Colonic mucosa (tissue), 4 donors: Measurements from ENCODE around the gene SLC20A1. TPM values are rescaled to one million over a fixed set of nuclear protein-coding genes. Genes with fewer than 3 reads are reported as not detected.
A peak's percentile ranks its signal among the peaks of the same experiment; 100 is the strongest.

ENCODE experiments used
- DNase-seq: peaks from one replicate; pipeline ENCODE4 v3.0.0-alpha.2; 2020
- H3K27ac ChIP-seq: fragments of 200-600 bp; one replicate; pipeline ENCODE4 v1.8.0; 2021
- H3K27me3 ChIP-seq: fragments of 200-600 bp; one replicate; pipeline ENCODE4 v1.8.0; 2021
- H3K36me3 ChIP-seq: fragments of 200-600 bp; one replicate; pipeline ENCODE4 v1.8.0; 2021
- H3K4me1 ChIP-seq: fragments of 200-600 bp; one replicate; pipeline ENCODE4 v1.8.0; 2021; ENCODE audit warnings: mild to moderate bottlenecking
- H3K4me3 ChIP-seq: fragments of 200-600 bp; one replicate; pipeline ENCODE4 v1.8.0; 2021
- H3K9ac ChIP-seq, 2 donors: one replicate each; pipeline ENCODE4 v1.7.0; 2013; ENCODE audit warnings: control low read depth in 2 of 2, low read depth in 2 of 2, low read length in 2 of 2
- H3K9me3 ChIP-seq: fragments of 200-600 bp; one replicate; pipeline ENCODE4 v1.8.0; 2021
- intact Hi-C: fragments of 100-400 bp; cut with DNase I; formaldehyde crosslinking; loops from one replicate; pipeline ENCODE4 v1.14.1; 2022
- total RNA-seq, 2 donors: library from RNA; stranded (reverse); fragmentation: NEBNext Ultra II Directional in 1 of 2; extraction: Animal tissue kit (Norgen Biotek cat#: 25700) in 1 of 2; gene quantifications; one replicate each; pipeline ENCODE4 v1.2.1, GENCODE V29; 2021
- TF ChIP-seq, protein P1 (sequence below): fragments of 200-600 bp; IDR thresholded peaks from one replicate; pipeline ENCODE4 v1.8.0; 2022; ENCODE audit warnings: antibody characterized with exemption, mild to moderate bottlenecking
- donor health status: healthy.
- donor health status: DM: no; HTN: no; CAD: no.
- donor health status: DM: no; HTN: no; CAD: no.

SLC20A1 gene
- total RNA-seq, 2 donors from 2014 or later, result 50.9 to 119 TPM

DNA sequence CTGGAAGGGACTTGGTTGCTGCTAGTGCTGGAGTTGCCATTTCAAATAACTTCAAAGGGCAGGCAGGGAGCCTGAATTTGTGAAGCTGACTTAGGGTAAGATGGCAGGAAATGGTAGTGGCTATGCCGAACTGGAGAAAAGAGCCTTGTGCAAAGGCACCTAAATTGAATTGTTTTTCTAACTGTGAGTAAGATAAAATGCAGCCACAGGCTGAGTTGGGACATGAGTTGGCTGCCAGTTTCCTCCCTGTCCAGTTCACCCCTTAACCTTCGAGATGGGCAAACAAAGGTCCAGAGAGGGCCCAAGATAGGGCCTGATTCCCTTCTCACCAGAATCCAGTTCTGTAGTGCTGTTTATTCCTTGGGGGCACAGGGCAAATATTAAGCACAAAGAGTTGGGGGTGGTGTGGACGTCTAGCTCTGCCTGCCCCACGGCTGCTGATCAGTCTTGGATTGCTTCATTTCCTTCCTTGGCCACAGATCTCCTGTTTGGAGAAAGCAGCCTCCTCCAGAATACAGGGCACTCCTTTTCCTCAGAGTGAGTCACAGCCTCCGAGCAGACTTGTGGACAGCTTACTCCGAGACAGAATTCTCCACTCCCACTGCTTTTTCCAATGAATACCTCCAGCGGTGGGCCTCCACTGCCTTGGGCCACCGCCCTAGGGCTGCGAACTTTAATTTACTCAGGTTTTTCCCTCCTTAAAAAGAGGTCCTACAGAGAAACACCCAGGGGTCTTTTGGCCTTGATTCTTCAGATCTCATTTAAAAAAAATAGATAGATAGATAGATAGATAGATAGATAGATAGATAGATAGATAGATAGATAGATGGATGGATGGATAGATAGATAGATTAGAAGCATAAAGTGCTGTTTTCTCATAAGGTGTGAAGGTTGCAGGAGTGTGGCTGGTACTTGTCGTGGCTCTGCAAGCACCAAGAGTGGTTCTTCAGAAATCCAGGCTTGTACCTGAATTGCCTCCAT, 18.4 kb upstream of the SLC20A1 start:
- H3K4me3 ChIP-seq, result no peak overlapping the region
- intact Hi-C loops, result loop anchor here (2.0 kb wide), 1 partner anchor 61 kb away; no protein-coding TSS in a partner anchor
- H3K36me3 ChIP-seq, result no peaks in the 10 kb centered on the region
- peak overlapping the region in 1 of 2 donors; percentile 37 for H3K9ac ChIP-seq
- no peaks in the 10 kb centered on the region for H3K9me3 ChIP-seq
- no peak for DNase-seq
- H3K27me3 ChIP-seq, result no peaks in the 10 kb centered on the region
- TF ChIP-seq, protein P1, sequence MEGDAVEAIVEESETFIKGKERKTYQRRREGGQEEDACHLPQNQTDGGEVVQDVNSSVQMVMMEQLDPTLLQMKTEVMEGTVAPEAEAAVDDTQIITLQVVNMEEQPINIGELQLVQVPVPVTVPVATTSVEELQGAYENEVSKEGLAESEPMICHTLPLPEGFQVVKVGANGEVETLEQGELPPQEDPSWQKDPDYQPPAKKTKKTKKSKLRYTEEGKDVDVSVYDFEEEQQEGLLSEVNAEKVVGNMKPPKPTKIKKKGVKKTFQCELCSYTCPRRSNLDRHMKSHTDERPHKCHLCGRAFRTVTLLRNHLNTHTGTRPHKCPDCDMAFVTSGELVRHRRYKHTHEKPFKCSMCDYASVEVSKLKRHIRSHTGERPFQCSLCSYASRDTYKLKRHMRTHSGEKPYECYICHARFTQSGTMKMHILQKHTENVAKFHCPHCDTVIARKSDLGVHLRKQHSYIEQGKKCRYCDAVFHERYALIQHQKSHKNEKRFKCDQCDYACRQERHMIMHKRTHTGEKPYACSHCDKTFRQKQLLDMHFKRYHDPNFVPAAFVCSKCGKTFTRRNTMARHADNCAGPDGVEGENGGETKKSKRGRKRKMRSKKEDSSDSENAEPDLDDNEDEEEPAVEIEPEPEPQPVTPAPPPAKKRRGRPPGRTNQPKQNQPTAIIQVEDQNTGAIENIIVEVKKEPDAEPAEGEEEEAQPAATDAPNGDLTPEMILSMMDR, result no peak
- H3K4me1 ChIP-seq, result peaks cover 6% of the 10 kb centered on the region
- H3K27ac ChIP-seq, result peak overlapping the region; percentile 24

GRCh38 chr2:112629224-112629623, 16.5 kb upstream of the SLC20A1 start:
- no peaks in the 10 kb centered on the region for H3K27me3 ChIP-seq
- TF ChIP-seq, protein P1, result no peak
- H3K4me3 ChIP-seq, result no peak overlapping the region
- no peak overlapping the region for H3K9ac ChIP-seq
- no peaks in the 10 kb centered on the region for H3K9me3 ChIP-seq
- peaks cover 6% of the 10 kb centered on the region for H3K4me1 ChIP-seq
- no peaks in the 10 kb centered on the region for H3K36me3 ChIP-seq
- intact Hi-C loops, result no loop called here
- H3K27ac ChIP-seq, result no peak overlapping the region
- DNase-seq, result no peak

DNA sequence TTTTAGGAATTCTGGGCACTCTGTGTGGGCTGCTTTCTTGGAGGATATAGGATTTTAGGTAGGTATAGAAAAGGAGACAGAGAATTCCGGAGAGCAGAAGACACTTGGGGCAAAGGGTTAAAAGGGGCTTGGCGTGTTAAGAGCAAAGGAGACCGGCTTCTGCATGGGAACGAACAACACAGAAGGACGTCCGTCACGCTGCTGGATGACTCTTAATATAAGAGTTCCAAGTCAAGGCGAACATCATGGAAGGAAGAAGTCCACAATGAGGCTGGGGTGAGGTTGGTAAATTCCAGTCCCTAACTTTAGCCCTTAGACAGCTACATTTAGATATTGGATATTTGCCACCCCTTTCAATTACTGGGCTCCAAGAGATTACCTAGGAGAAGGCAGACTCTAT, 15.9 kb upstream of the SLC20A1 start:
- TF ChIP-seq, protein P1, result no peak
- Histone ChIP-seq H3K27me3 (no peaks in the 10 kb centered on the region), H3K4me1 (peaks cover 6% of the 10 kb centered on the region), H3K9me3 (no peaks in the 10 kb centered on the region), H3K27ac (no peak overlapping the region), H3K9ac (no peak overlapping the region), H3K36me3 (no peaks in the 10 kb centered on the region), H3K4me3 (no peak overlapping the region)
- no peak for DNase-seq
- intact Hi-C loops, result no loop called here

GRCh38 chr2:112630268-112630667, 15.5 kb upstream of the SLC20A1 start:
- no peak overlapping the region for H3K27ac ChIP-seq
- intact Hi-C loops, result no loop called here
- no peaks in the 10 kb centered on the region for H3K36me3 ChIP-seq
- H3K9me3 ChIP-seq, result no peaks in the 10 kb centered on the region
- TF ChIP-seq, protein P1, result no peak
- no peak overlapping the region for H3K9ac ChIP-seq
- H3K27me3 ChIP-seq, result no peaks in the 10 kb centered on the region
- peaks cover 6% of the 10 kb centered on the region for H3K4me1 ChIP-seq
- H3K4me3 ChIP-seq, result no peak overlapping the region
- DNase-seq, result no peak

DNA sequence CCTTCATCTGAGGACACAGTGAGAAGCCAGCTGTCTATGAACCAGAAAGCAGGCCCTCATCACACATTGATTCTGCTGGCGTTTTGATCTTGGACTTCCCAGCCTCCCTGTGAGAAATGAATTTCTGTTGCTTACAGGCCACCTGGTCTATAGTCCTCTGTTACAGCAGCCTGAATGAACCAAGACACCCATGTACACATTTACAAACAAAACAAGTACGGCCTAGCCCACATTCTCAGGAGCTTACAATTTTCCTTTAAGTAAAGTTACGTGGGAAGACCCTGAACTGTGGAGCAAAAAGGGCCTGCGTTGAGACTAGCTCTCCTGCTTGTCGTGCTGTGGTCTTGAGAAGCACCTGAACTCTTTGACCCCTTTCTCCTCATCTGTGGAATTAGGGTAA, 12.0 kb upstream of the SLC20A1 start:
- no peak overlapping the region for H3K27ac ChIP-seq
- no peak overlapping the region for H3K4me3 ChIP-seq
- intact Hi-C loops, result no loop called here
- no peaks in the 10 kb centered on the region for H3K27me3 ChIP-seq
- no peaks in the 10 kb centered on the region for H3K9me3 ChIP-seq
- H3K9ac ChIP-seq, result no peak overlapping the region
- DNase-seq, result no peak
- TF ChIP-seq, protein P1, result no peak
- H3K36me3 ChIP-seq, result no peaks in the 10 kb centered on the region
- no peaks in the 10 kb centered on the region for H3K4me1 ChIP-seq
